H1 (cell line): ENCODE measurements around the gene MORC3. TPM values are rescaled to one million over a fixed set of nuclear protein-coding genes. Genes with fewer than 3 reads are reported as not detected.

Experiments
- CTCF ChIA-PET: fragments of 300-600 bp; sonication (Branson Sonifier 250); formaldehyde crosslinking; loops from one replicate; lab custom pipeline; 2021; ENCODE audit not compliant: partially characterized antibody; lab: Charles Lee
- POLR2A ChIA-PET: fragments of 300-600 bp; sonication (Branson Sonifier 250); formaldehyde crosslinking; loops from one replicate; lab custom pipeline; 2021; ENCODE audit warnings: inconsistent platforms; ENCODE audit not compliant: partially characterized antibody; lab: Charles Lee
- DNase-seq, 2 experiments: peaks; one replicate each; pipeline versions ENCODE4 v3.0.0 to v3.0.0-alpha.2; 2010 to 2022; ENCODE audit warnings: low spot score in 2 of 2, low read depth in 1 of 2, mixed read lengths in 1 of 2
- FAIRE-seq: peaks from 2 replicates; lab custom pipeline; 2011; peaks lifted over from hg19 to GRCh38; lab: Jason Lieb, UNC
- H2AFZ ChIP-seq: 2 replicates; pipeline ENCODE4 v1.8.1; 2012; ENCODE audit warnings: low read length, inconsistent platforms
- H2AK5ac ChIP-seq: 2 replicates; pipeline ENCODE4 v1.6.1; 2013; ENCODE audit warnings: low read depth, low read length
- H2BK120ac ChIP-seq: replicated peaks from 2 replicates; pipeline ENCODE3; 2013; ENCODE audit warnings: low read depth, low read length, inconsistent platforms
- H2BK12ac ChIP-seq: 2 replicates; pipeline ENCODE4 v1.6.1; 2013; ENCODE audit warnings: low read depth, low read length
- H2BK15ac ChIP-seq: 2 replicates; pipeline ENCODE4 v1.6.1; 2013; ENCODE audit warnings: low read length
- H2BK20ac ChIP-seq: 2 replicates; pipeline ENCODE4 v1.6.1; 2013; ENCODE audit warnings: low read length
- H2BK5ac ChIP-seq: 2 replicates; pipeline ENCODE4 v1.6.1; 2013; ENCODE audit warnings: low read depth, low read length
- H3K14ac ChIP-seq: 2 replicates; pipeline ENCODE4 v1.6.1; 2013; ENCODE audit warnings: inconsistent platforms; ENCODE audit not compliant: insufficient read length
- H3K18ac ChIP-seq: 2 replicates; pipeline ENCODE4 v1.6.1; 2013; ENCODE audit warnings: low read length; ENCODE audit errors: extremely low read depth
- H3K23ac ChIP-seq: 2 replicates; pipeline ENCODE4 v1.6.1; 2013; ENCODE audit warnings: inconsistent platforms; ENCODE audit not compliant: insufficient read length
- H3K23me2 ChIP-seq: 2 replicates; pipeline ENCODE4 v1.6.1; 2013; ENCODE audit warnings: low read depth, low read length
- H3K27ac ChIP-seq: 2 replicates; pipeline ENCODE4 v1.6.1; 2011; ENCODE audit warnings: low read depth, low read length, inconsistent platforms
- H3K27me3 ChIP-seq, 4 experiments: replicated peaks in 1 of 4; 1 replicate in 1 of 4; 2 replicates in 3 of 4; pipeline versions ENCODE4 v1.6.1 to v1.8.1; 2011 to 2013; ENCODE audit warnings: low read length in 3 of 4, mild to moderate bottlenecking in 3 of 4, inconsistent platforms in 2 of 4, mixed read lengths in 2 of 4, moderate library complexity in 1 of 4; ENCODE audit not compliant: control insufficient read depth in 3 of 4, insufficient read depth in 3 of 4; ENCODE audit errors: extremely low read depth in 1 of 4
- H3K36me3 ChIP-seq, 4 experiments: 2 replicates each; pipeline versions ENCODE4 v1.6.1 to v1.8.1; 2011 to 2013; ENCODE audit warnings: mild to moderate bottlenecking in 4 of 4, low read length in 3 of 4, moderate library complexity in 2 of 4, control low read depth in 1 of 4, inconsistent platforms in 1 of 4; ENCODE audit not compliant: insufficient read depth in 4 of 4, control insufficient read depth in 2 of 4
- H3K4ac ChIP-seq: replicated peaks from 2 replicates; pipeline ENCODE3; 2013; ENCODE audit warnings: low read length, low read depth, mixed read lengths, inconsistent platforms; ENCODE audit not compliant: insufficient read length
- H3K4me1 ChIP-seq, 4 experiments: replicated peaks in 1 of 4; 1 replicate in 1 of 4; 2 replicates in 3 of 4; pipeline versions ENCODE4 v1.6.1 to v1.8.1; 2011 to 2013; ENCODE audit warnings: low read length in 3 of 4, inconsistent platforms in 2 of 4, mixed read lengths in 1 of 4; ENCODE audit not compliant: insufficient read depth in 4 of 4, control insufficient read depth in 3 of 4
- H3K4me2 ChIP-seq, 2 experiments: 2 replicates each; pipeline versions ENCODE4 v1.6.1 to v1.8.1; 2011 to 2013; ENCODE audit warnings: low read depth in 2 of 2, low read length in 2 of 2, control low read depth in 1 of 2, inconsistent platforms in 1 of 2, mild to moderate bottlenecking in 1 of 2; ENCODE audit not compliant: insufficient read depth in 1 of 2
- H3K4me3 ChIP-seq, 4 experiments: fragments of 200-600, 300-600 bp in 1 of 4; sonication (generic), shearing (Covaris generic), sonication (Bioruptor Twin) in 1 of 4; 2 replicates each; pipeline versions ENCODE4 v1.5.1 to v1.8.1; 2011 to 2016; ENCODE audit warnings: low read length in 4 of 4, low read depth in 3 of 4, control low read depth in 2 of 4, inconsistent platforms in 2 of 4, mild to moderate bottlenecking in 2 of 4, mixed read lengths in 1 of 4, moderate library complexity in 1 of 4; ENCODE audit not compliant: insufficient read depth in 2 of 4; ENCODE audit errors: extremely low read depth in 1 of 4
- H3K56ac ChIP-seq: replicated peaks from 2 replicates; pipeline ENCODE3; 2013; ENCODE audit warnings: low read depth, mild to moderate bottlenecking, mixed read lengths, low read length, inconsistent platforms; ENCODE audit not compliant: insufficient read length
- H3K79me1 ChIP-seq: 2 replicates; pipeline ENCODE4 v1.6.1; 2013; ENCODE audit warnings: low read depth, low read length, control low read depth
- H3K79me2 ChIP-seq, 2 experiments: 2 replicates each; pipeline versions ENCODE4 v1.6.1 to v1.8.1; 2012 to 2013; ENCODE audit warnings: low read length in 2 of 2, mild to moderate bottlenecking in 2 of 2, inconsistent platforms in 1 of 2; ENCODE audit not compliant: insufficient read depth in 2 of 2, control insufficient read depth in 1 of 2
- H3K9ac ChIP-seq, 4 experiments: replicated peaks in 1 of 4; 1 replicate in 1 of 4; 2 replicates in 3 of 4; pipeline versions ENCODE4 v1.6.1 to v1.8.1; 2011 to 2013; ENCODE audit warnings: low read depth in 3 of 4, low read length in 3 of 4, control low read depth in 2 of 4, mild to moderate bottlenecking in 2 of 4, moderate library complexity in 2 of 4, inconsistent platforms in 1 of 4; ENCODE audit errors: extremely low read depth in 1 of 4
- H3K9me3 ChIP-seq, 2 experiments: 2 replicates each; pipeline versions ENCODE4 v1.6.1 to v1.8.1; 2012 to 2013; ENCODE audit warnings: mild to moderate bottlenecking in 2 of 2, moderate library complexity in 2 of 2, control low read depth in 1 of 2, inconsistent platforms in 1 of 2, low read depth in 1 of 2, low read length in 1 of 2, mixed read lengths in 1 of 2; ENCODE audit not compliant: insufficient read depth in 2 of 2
- H4K20me1 ChIP-seq, 2 experiments: replicated peaks in 1 of 2; 2 replicates each; pipeline versions ENCODE3 to v1.8.1; 2011 to 2013; ENCODE audit warnings: inconsistent platforms in 2 of 2, low read length in 2 of 2, mild to moderate bottlenecking in 1 of 2; ENCODE audit not compliant: insufficient read depth in 2 of 2, control insufficient read depth in 1 of 2
- H4K5ac ChIP-seq: 2 replicates; pipeline ENCODE4 v1.6.1; 2013; ENCODE audit warnings: low read length, low read depth, mixed read lengths, inconsistent platforms; ENCODE audit not compliant: insufficient read length
- H4K8ac ChIP-seq: 2 replicates; pipeline ENCODE4 v1.8.0; 2013; ENCODE audit warnings: mild to moderate bottlenecking, moderate library complexity, low read length, inconsistent platforms; ENCODE audit not compliant: insufficient read depth; ENCODE audit errors: extremely low read depth
- H4K91ac ChIP-seq: replicated peaks from 2 replicates; pipeline ENCODE3; 2013; ENCODE audit warnings: low read length, mixed read lengths, inconsistent platforms; ENCODE audit not compliant: insufficient read length
- ASH2L ChIP-seq: fragments of 200-600, 300-600 bp; sonication (generic); IDR thresholded peaks from one replicate; pipeline ENCODE4 v1.7.1; 2017; ENCODE audit warnings: low read length
- BRCA1 ChIP-seq: IDR thresholded peaks from 2 replicates; pipeline ENCODE4 v1.6.1; 2012; ENCODE audit warnings: low read depth, low read length, improper control_type of control experiment
- CBX8 ChIP-seq: fragments of 300-800, 300-1000 bp; sonication (generic); IDR thresholded peaks from 2 replicates; pipeline ENCODE4 v1.7.1; 2016; ENCODE audit warnings: low read depth, low read length, borderline replicate concordance
- GTF2F1 ChIP-seq: IDR thresholded peaks from 2 replicates; pipeline ENCODE4 v1.6.1; 2012; ENCODE audit warnings: low read depth, low read length, improper control_type of control experiment, borderline replicate concordance
- HDAC2 ChIP-seq, 2 experiments: fragments of 300-600 bp in 1 of 2; sonication (generic) in 1 of 2; IDR thresholded peaks; 2 replicates each; pipeline ENCODE4 v1.6.1; 2011 to 2012; ENCODE audit warnings: low read depth in 2 of 2, low read length in 2 of 2, mild to moderate bottlenecking in 2 of 2, moderate library complexity in 2 of 2, borderline replicate concordance in 1 of 2, inconsistent platforms in 1 of 2
- KDM5A ChIP-seq: fragments of 200-600 bp; IDR thresholded peaks from 2 replicates; pipeline ENCODE4 v1.7.1; 2012; ENCODE audit warnings: mild to moderate bottlenecking, low read length, inconsistent platforms, mixed read lengths
- SIX5 ChIP-seq: IDR thresholded peaks from 2 replicates; pipeline ENCODE4 v1.6.1; 2011; ENCODE audit warnings: mild to moderate bottlenecking, low read depth, low read length
- SP2 ChIP-seq: IDR thresholded peaks from 2 replicates; pipeline ENCODE4 v1.6.1; 2012; ENCODE audit warnings: mild to moderate bottlenecking, low read length, inconsistent platforms
- SRF ChIP-seq: IDR thresholded peaks from 2 replicates; pipeline ENCODE4 v1.6.1; 2011; ENCODE audit warnings: mild to moderate bottlenecking, low read depth, low read length, moderate library complexity
- TAF7 ChIP-seq: optimal IDR thresholded peaks from 2 replicates; pipeline ENCODE3; 2011; ENCODE audit warnings: low read depth, mild to moderate bottlenecking, inconsistent platforms, low read length, moderate library complexity, borderline replicate concordance
- YY1 ChIP-seq: IDR thresholded peaks from 2 replicates; pipeline ENCODE4 v1.6.1; 2011; ENCODE audit warnings: low read depth, mild to moderate bottlenecking, low read length
- WGBS, 2 experiments: shearing (Covaris generic) in 1 of 2; methylation state at CpG; one replicate each; pipeline versions ENCODE4 v1.1.6 to v1.1.7; 2013 to 2015; ENCODE audit warnings: low lambda C conversion rate in 2 of 2, mixed read lengths in 2 of 2, inconsistent platforms in 1 of 2, low coverage in 1 of 2, missing lambda C conversion rate in 1 of 2; ENCODE audit not compliant: insufficient replicate concordance in 2 of 2, insufficient coverage in 1 of 2, insufficient read length in 1 of 2; ENCODE audit errors: extremely low coverage in 1 of 2, missing lambda C conversion rate in 1 of 2; 5-methylcytosine and 5-hydroxymethylcytosine counted together
- polyA plus RNA-seq, 7 experiments: library from polyadenylated mRNA; depleted of rRNA in 3 of 7; stranded (reverse) in 5 of 7; unstranded in 2 of 7; fragments of >200 nt in 5 of 7; fragments of 200-250 nt in 2 of 7; gene quantifications; 1 replicate in 5 of 7; 2 replicates in 1 of 7; 4 replicates in 1 of 7; pipeline versions ENCODE4 v1.2.1 to v1.2.3, GENCODE V29; 2011 to 2013; ENCODE audit warnings: missing spikeins in 2 of 7, mixed read lengths in 2 of 7
- total RNA-seq: library from RNA; stranded (reverse); fragmentation: NEBNext Ultra II Directional; extraction: Animal tissue kit (Norgen Biotek cat#: 25700); gene quantifications from 2 replicates; pipeline ENCODE4 v1.2.1, GENCODE V29; 2021

Gene MORC3
- total and polyA plus RNA-seq, 2 of the 8 experiments (the other 6 are each of a cell fraction or from before 2014, with no cell fraction given): 5.0 to 20.4 TPM

DNA sequence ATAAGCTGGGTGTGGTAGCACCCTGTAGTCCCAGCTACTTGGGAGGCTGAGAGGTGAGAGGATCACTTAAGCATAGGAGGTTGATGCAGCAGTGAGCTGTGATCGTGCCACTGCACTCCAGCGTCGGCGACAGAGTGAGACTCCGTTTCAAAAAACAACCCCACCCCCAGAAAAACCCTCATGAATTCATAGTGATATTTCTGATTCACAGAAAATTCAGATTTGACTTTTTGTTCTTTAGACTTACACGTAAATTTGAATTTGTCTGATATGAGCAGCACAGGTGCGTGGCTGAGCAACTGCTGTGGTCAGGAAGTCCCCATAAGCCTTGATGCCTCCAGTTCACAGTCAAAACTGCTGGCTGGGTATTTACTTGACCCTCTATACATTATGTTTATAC lies 10.0 kb upstream of the MORC3 start:
- Histone ChIP-seq H3K36me3 (no peaks in the 10 kb centered on the region), H3K23ac (no peak overlapping the region), H3K4me1 (no peaks in the 10 kb centered on the region), H4K8ac (no peak overlapping the region), H3K18ac (no peak overlapping the region), H2BK15ac (no peak overlapping the region), H3K23me2 (no peaks in the 10 kb centered on the region), H3K4ac (no peak overlapping the region), H2BK12ac (no peak overlapping the region), H3K27me3 (no peaks in the 10 kb centered on the region), H2BK120ac (no peak overlapping the region), H4K91ac (no peak overlapping the region), H2BK5ac (no peak overlapping the region), H3K4me3 (no peak overlapping the region), H3K9ac (no peak overlapping the region), H2AK5ac (no peak overlapping the region), H4K5ac (no peak overlapping the region), H2AFZ (no peak overlapping the region), H3K56ac (no peak overlapping the region), H3K4me2 (no peak overlapping the region), H4K20me1 (no peaks in the 10 kb centered on the region), H3K27ac (no peak overlapping the region), H3K79me2 (no peaks in the 10 kb centered on the region), H3K9me3 (no peaks in the 10 kb centered on the region; a peak in 2 of 4 replicates), H3K14ac (no peak overlapping the region), H2BK20ac (no peak overlapping the region), H3K79me1 (no peaks in the 10 kb centered on the region)
- WGBS, 2 experiments: 96% methylated on average over 7 of the region's 7 CpGs; no CpG with 5 or more reads in 1 of the 2 experiments
- ChIA-PET CTCF (interaction anchor here (0.6 to 1.4 kb wide), 2 partner anchors 100 to 101 kb away, joined by 3 to 4 read pairs; no protein-coding TSS in a partner anchor), POLR2A (no interaction called here)
- DNase-seq: no peak
- FAIRE-seq: no peak
- TF ChIP-seq KDM5A: no peak
- TF ChIP-seq BRCA1: no peak
- no peak for TF ChIP-seq YY1
- no peak for TF ChIP-seq SRF
- no peak for TF ChIP-seq SIX5
- TF ChIP-seq SP2: no peak
- TF ChIP-seq GTF2F1: no peak
- TF ChIP-seq CBX8: no peak
- TF ChIP-seq TAF7: no peak
- TF ChIP-seq HDAC2 (IDR thresholded peaks at IDR 0.05; ENCODE audit: borderline replicate concordance in 1 of 2, low read depth in 2 of 2, low read length in 2 of 2): no peak
- TF ChIP-seq ASH2L: no peak
